HG03442 (cell line): ENCODE data around the gene MRPS10.
"Not testable (repeated sequence)": the region's sequence is repeated elsewhere in the genome, so short reads cannot be mapped to it uniquely, and the experiment has no call there.

Experiments used
- ATAC-seq: cut with Tn5 transposase; IDR thresholded peaks from one replicate; pipeline ENCODE4 v1.9.1; 2021; ENCODE audit warnings: mild to moderate bottlenecking, moderate library complexity; ENCODE audit not compliant: unreplicated experiment

Gene MRPS10

DNA sequence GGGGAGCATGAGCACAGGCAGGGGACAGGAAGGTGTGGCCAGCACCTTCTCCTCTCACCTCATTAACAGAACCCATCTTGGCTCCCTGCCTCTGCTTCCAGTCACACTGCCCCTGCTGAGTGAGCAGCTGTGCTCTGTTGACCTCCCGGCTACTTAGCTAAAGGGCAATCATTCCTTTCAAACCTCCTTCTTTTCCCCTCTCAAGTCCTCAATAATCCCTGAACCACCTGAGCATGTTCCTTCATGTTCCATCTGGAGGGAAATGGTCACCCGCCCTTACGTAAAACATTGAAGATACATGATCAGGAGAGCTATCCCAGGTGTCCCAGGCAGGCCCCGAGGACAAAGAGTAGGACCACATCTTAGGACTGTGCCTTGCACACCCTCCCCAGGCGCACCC is 21.7 kb upstream of the MRPS10 start:
- no peak for ATAC-seq

DNA sequence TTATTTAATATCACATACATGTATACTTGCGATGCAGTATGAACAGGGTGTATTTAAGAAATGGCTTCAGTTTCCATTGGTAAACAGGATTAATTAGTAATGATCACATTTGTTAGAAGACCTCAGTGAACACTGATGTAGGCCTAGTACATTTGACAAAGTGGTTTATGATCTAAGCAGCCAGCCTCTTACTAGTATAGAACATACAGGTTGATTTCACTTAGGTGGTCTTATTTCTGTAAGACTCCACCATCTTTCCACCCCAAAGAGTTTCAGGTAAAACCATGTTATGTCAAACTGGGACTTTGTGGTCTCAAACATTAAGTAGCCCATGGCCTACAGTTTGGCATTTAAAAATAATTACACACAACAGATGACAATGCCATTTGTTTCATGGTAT is 20.2 kb upstream of the MRPS10 start:
- no peak for ATAC-seq

DNA sequence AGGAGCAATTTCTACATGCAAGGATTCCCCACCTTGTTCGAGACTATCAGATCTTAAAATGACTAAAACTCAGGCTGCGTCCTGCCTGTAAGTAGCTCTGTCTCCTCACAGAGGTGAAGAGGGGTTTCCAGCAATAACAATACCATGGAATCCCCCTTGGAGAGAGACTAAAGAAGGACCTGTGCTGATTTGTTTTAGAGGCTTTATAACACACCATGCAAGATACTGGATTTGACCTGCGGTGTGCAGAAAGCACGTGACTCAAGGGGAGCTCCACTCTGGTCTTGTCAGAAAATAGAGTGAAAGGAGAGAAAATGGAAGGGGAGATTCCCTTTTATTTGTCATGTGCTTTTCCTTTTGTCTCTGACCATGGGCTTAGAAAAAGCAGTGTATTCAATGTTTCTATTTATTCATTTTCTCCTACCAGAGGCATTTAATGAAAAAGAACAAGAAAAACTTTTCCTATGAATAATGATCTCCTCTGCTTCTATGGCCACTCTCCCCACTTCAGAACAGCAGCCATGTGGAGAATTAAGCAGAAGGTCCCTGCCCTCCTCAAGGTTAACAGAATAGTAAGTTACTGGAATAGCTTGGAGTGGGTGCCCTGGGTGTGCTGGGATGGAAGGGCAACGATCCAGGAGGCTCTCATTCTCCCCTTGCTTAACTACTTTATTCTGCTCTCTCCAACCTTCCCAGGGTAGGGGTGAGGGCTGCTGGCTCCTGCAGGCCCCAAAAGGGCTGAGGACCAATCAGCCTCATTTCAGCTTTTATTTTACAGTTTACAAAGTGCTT is 19.2 kb upstream of the MRPS10 start:
- no peak for ATAC-seq

DNA sequence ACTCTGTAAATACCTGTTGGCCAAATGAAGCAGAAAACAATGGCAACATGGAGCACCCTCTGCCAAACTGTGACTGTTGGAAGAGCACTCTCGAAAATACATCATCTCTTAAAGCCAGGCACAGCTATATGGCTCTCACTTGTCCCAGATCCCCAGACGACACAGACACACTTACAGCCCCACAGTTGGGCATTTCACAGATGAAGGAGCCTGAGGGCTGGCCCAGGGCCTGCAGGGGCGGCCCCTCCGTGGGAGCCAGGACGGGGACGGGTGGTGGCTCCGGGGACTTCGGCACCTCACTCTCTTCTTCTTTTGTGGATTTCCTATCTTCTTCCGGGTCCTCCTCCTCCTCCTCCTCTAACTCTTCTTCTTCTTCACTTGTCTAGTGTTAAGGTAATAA is 18.4 kb upstream of the MRPS10 start:
- no peak for ATAC-seq

DNA sequence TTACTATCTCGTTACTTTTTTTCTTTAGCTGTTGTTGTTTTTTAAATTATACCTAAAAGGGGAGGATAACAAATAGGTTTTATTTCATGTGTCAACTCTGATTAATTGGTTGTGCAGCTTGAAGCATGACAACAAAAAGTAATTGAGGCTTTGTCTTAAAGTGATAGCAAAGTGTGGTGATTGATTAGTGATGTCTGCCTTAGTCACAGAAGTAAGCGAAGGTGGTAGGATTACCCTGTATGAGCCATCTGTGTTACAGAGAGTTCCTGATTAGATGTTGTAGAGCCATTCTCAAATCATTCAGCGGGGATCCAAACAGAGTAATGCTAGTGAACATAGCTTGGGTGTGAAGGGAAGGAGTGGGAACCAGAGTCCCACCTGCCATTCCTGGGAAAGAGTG is 14.4 kb upstream of the MRPS10 start:
- ATAC-seq, result no peak

DNA sequence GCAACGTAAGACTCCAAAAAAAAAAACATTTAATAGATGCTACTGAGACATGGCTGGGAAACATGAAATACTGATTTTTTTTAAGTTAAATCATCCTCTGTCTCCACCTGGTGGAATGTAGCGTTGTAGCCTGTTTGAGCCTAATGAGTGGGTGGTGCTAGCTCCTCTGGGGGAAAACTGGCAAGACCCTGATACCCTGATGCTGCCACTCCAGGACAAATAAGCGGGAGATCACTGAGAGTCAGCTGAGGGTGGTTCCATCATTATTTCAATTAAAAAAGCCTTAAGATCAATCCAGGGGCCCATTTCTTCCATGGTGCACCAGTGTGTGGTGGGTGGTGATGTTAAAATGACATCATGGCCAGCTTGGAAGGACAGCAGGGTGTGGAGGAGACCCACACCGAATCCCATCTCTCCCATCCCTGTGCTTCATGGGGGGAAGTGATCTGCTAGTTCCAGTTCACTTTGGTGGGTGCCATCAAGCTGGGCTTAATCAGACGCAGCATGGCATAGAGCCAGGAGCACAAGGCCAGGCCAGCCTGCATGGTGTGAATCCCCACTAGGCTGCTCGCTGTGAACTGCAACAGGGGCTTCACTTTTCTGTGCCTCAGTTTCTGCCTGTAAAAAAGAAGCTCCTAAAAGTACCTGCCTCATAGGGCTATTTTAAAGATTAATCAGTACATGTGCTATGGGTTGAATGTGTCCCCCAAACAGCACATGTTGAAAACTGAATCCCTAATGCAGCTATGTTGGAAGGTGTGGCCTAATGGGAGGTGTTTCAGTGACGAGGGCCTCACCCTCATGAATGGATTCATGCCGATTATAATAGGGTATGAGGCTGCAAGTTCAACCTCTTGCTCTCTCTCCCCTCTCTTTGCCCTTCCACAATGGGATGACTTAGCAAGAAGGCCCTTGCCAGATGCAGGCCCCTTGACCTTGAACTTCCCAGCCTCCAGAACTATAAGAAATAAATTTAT is 13.0 kb upstream of the MRPS10 start:
- ATAC-seq, result no peak

DNA sequence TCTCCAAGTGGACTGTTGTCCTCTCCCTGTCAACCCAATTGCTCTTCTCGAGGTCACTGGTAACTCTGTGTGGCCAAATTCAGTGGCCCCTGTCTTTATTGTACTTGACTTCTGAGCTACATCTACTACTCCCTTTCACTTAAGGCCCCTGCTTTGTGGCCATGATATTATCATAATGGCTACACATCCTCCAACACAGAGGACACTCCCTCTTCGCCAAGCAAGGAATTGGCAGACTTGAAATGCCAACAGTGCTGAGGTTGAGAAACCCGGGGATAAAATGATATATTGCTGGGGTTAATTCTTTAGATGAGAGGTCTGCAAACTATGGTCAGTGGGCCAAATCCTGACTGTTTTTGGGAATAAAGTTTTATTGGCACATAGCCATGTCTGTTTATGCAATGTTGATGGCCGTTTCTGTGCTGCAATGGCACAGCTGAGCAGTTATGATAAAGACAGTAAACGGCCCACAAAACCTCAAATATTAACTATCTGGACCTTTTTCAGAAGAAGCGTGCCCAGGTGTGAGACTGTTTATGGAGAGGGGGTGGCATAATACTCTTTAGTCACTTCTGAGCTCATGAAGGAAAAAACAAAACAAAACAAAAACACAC is 12.0 kb upstream of the MRPS10 start:
- no peak for ATAC-seq

DNA sequence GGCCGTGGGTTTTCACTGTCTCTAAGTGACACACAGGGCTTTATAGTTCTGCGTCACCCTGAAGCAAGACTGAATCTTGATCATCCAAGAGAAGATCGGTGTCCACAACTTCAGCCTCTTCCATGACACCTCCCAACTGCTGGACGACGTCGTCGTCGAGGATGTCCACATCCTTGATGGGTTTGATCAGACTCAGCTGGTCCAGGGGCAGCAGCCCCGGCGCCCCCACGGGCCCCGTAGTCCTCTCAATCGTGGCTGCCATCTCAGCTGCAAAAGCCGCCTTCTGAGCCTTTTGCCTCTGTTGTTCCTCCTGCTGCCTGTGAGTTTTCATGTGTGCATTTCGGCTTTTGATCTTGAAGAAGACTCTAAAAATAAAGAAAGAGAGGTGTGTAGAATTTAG is 10.6 kb upstream of the MRPS10 start:
- no peak for ATAC-seq

DNA sequence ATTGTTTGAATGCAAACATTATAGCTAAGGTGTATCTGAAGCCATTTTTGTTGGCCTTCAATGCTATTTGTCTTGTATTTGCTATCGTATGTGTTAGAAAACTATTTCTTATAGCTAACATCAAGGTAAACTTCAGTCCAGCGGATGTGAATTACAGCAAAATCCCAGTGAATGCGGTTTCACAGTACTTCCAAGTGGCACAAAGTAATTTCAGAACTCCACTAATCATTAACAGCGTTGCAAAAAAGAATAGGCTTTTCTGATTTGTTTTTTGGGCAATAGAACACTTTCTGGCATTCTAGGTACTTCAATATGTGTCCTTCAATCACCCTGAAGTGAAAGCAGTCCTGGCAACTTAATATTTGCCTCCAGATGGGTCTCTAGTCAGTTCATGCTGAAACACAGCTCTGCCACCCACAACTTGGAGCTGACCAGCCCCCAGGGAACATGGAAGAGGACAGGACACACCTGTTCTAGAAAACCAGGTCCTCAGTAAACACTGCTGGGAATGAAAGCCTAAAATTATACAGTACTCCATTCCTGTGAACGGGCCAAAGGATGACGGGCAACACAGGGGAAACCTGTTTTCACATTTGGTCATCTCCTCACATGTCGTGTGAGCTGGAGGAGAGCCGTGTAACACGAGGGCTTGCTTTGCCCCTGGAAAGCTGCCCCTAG is 9.7 kb upstream of the MRPS10 start:
- ATAC-seq, result no peak

DNA sequence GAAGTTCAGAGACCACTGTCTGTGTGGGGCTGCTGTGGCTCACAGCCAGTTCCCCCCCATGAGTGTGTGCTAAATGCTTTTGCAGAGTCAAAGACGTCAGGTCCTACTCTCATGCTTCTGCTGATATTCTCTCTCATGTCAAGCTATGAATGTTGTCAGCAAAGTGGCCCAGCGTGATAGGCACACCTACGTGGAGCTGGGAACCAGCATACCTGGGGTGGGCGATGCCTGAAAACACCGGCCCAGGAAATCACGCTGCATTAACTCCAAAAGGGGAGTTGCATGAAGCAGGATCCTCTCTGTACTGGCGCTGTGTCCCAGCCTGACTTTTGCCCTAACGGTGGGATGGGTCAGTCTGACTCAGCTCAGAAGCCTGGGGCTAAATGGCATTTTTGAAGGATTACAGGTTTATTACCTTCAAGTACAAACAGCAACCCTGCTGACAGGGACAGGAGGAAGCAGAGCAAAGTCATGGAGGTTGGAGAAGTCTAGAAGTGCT is 9.0 kb upstream of the MRPS10 start:
- no peak for ATAC-seq

DNA sequence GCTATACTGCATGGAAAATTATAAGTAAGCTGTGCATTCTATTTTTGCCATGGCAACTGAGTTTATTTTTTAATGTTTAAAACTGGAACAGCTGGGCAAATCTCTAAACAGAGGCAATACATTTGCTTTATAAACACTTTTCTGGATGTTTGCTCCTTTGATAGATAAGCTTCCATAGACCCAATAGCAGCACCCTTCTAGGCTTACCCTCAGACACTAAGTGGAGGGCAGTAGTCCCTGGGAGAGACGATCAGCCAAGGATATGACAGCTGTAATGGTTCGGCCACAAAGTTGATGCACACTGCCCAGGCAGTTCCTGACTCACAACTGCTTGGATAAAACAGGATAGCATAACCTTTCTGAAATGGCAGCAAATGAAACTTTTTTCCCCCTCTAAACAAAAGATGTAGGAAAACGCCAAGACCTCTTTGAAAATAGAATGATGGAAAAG is 8.5 kb upstream of the MRPS10 start:
- no peak for ATAC-seq

DNA sequence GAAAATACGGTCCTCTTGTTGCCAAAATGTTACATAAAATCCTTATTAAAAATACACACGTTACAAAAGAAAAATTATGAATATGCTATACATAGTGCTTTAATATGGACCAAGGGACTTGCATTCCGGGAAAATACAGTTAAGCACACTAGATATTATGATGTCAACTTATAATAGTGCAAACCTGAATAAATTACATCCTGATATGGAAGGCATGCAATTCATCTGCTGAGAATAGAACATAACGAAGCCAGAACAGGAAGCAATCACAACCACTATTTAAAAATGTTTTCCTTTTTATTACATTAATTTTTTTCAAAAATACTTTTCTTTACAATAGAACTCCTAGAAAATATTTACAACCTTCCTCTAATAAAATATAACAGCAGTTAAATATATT is 7.8 kb upstream of the MRPS10 start:
- no peak for ATAC-seq

DNA sequence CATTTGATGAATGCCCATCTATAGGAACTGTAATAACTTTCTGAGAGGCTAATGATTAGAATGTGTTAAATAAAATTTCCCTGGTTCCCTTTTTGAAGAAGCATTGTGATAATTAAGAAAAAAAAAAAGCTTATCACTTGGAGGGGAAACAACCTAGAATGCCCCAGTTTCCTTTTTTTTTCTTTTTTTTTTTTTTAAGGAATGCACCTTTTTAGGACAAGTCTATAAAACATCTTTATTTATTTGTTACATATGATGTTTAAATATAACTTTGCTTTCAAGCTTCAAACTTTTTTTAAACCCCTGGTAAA is 7.3 kb upstream of the MRPS10 start:
- ATAC-seq, result no peak

DNA sequence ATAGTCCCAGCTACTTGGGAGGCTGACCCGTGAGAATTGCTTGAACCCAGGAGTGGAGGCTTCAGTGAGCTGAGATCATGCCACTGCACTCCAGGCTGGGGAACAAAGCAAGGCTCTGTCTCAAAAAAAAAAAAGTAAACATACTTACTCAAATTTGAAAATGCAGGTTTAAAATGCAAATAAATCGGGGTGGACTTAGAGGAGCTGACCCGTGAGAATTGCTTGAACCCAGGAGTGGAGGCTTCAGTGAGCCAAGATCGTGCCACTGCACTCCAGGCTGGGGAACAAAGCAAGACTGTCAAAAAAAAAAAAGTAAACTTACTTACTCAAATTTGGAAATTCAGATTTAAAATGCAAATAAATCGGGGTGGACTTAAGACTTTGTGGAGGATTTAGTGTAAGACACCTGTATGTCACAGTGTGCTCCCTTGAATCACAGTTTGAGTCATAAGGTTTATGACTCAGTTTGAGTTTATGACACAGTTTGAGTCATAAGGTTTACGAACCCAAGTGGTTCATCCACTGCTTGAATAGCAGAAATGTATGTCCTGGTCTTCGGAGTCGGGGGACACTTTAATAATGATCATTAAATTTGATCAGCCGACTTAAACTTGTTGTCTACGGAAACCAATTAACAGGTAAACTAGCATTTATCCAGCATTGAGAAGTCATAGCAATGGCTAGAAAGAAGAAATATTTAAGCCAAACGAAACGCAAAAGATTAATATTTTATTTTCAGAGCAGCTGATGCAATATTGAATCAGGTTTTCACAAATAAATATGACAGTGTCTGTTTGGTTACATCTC is 6.8 kb upstream of the MRPS10 start:
- ATAC-seq, result peak; percentile 93

DNA sequence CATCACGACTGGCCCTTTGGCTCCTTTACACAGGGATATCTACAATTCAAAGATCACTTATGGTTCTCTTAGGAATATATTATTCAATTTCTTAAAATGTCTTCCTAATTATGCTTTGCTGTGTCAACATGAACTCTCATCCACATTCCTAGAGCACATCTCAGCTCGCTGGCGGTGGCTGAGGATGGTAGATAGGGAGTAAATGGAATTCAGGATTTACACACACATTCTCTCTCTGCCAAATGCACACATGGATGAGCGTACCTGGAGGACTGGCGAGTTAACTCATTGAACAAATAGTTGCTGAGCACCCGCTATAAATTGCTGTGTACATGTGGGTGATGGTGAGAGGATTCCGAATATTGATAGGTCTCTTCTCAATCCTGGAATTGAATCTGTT is 4.8 kb upstream of the MRPS10 start:
- no peak for ATAC-seq

DNA sequence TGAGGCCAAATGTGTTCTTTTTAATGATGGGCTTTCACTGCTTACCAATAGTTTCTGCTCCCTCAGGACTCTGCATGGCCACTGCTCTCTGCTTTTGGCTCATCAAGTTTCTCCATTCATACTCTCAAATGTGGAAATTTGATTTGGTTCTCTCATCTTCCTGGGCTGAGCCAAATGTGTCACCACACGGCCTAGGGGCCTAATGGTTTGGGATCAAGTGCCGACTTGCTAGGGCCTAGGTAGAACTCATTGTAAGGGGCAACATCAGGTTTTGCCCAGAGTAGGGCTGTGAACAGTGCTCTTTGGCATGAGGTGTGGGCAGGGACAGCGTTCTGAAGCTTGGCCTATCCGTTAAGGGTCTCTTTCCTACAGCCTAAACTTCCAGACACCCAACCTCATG is 3.9 kb upstream of the MRPS10 start:
- ATAC-seq, result no peak

DNA sequence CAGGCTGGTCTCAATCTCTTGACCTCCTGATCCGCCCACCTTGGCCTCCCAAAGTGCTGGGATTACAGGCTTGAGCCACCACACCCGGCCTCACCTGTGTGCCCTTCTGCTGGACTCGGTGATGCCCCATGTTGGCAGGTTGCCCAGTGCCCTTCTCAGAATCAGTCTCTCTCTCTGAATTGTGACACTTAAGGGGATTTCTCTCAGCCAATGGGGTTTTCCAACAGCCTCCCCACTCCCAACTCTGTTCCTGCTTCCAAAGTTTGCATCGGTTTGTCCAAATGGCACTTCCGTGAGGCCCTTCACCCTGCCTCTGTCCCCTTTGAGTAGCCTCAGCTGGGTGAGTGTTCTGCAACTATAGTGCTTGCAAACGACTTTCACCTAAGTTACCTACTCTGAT is 3.1 kb upstream of the MRPS10 start:
- no peak for ATAC-seq

DNA sequence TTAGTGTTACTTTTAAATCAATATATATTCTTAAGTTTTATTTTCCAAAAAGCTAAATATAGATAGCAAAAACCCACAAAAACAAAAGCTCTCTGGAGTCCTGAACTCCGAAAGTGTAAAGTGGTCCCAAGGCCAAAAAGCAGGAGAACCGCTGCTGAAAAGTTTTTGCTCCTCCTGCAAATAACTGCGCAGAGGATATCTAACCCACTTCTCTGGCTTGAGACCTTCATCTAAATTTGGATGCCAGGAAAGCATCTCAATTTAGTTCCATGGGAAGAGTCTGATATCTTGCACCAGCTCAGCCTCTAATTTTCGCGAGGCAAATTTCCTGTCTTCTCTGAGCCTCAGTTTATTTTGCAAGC is 523 bp downstream of the MRPS10 start:
- ATAC-seq, result no peak

DNA sequence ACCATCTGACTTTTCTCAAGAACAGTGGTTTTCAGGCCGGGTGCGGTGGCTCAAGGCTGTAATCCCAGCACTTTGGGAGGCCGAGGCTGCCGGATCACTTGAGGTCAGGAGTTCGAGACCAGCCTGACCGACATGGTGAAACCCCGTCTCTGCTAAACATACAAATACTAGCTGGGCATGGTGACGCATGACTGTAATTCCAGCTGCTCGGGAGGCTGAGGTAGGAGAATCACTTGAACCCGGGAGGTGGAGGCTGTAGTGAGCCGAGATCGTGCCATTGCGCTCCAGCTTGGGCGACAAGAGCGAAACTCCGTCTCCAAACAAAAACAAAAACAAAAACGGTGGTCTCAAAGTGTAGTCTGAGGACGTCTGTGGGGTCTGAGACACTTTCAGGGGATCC is 1.2 kb downstream of the MRPS10 start:
- ATAC-seq, result not testable (repeated sequence)

DNA sequence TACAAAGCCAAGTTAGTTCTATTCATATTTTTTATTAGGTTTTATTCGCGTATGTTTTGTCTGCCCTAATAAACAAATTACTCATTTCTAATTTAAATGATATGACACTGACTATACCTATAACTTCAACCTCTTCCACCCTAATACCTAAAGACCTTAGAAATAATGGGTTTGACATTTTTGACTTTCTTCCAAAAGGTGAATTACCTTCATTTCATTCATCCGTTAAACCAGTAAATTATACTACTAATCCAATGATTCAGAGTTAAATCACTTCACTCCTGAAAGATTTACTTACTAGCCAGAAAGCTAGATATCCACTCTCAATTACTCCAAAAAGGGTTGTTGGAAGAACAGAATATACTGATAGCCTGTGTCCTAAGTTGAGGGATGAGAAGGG is 5.2 kb downstream of the MRPS10 start:
- ATAC-seq, result no peak
